ENCODE data around the gene HS6ST1.

Gene HS6ST1

DNA sequence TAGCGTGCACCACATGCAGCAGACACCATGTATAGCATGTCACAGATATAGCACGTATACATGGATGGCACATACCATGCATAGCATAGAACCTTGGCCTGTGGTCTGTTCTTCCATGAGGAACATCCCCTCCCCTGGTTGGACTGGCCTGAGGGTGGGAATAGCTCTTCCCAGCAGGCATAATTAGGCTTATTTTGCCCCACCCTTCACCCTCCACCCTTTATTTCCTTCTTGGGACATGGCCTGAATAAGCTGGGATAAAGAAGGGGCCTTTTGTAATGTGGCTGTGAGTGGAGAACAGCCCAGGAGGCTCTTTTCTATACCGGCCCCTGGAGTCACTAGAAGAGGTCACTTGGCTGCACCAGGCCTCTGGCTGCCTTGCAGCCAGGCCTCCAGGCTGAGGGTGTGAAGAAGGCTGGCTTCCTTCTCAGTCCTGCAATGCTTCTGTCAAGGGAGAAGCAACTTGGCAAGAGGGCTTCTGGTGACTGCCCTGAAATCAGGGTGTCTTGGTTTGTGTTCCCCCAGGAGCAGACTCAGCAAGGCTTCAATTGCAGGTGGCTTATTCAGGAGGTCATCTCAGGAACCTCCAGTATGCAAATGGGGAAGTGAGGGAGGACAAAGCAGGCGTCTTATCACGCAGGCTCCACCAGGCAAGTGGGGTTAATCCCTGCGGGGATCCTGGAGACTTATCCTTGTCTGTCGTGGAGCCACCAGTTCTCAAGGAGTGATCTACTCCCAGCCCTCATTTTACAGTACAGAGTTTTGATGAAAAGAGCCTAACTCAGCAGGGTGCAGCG is 68.2 kb downstream of the HS6ST1 start:
- Histone ChIP-seq H3K4me2 (ENCODE audit: low read length) (no peak overlapping the region), H3K36me3 (ENCODE audit: control insufficient read depth, insufficient read depth, low read length) (no peaks in the 10 kb centered on the region), H3K4me1 (no peaks in the 10 kb centered on the region), H3K79me2 (no peaks in the 10 kb centered on the region), H2AFZ (no peak overlapping the region), H3K27me3 (ENCODE audit: control insufficient read depth, insufficient read depth, low read length) (no peaks in the 10 kb centered on the region), H3K4me3 (ENCODE audit: low read depth, low read length) (no peak overlapping the region), H3K9me3 (ENCODE audit: control insufficient read depth, low read length) (no peaks in the 10 kb centered on the region), H3K27ac (no peak overlapping the region), H3K9ac (no peak overlapping the region)
- TF ChIP-seq, protein P1, sequence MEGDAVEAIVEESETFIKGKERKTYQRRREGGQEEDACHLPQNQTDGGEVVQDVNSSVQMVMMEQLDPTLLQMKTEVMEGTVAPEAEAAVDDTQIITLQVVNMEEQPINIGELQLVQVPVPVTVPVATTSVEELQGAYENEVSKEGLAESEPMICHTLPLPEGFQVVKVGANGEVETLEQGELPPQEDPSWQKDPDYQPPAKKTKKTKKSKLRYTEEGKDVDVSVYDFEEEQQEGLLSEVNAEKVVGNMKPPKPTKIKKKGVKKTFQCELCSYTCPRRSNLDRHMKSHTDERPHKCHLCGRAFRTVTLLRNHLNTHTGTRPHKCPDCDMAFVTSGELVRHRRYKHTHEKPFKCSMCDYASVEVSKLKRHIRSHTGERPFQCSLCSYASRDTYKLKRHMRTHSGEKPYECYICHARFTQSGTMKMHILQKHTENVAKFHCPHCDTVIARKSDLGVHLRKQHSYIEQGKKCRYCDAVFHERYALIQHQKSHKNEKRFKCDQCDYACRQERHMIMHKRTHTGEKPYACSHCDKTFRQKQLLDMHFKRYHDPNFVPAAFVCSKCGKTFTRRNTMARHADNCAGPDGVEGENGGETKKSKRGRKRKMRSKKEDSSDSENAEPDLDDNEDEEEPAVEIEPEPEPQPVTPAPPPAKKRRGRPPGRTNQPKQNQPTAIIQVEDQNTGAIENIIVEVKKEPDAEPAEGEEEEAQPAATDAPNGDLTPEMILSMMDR (IDR thresholded peaks at IDR 0.05) = no peak

DNA sequence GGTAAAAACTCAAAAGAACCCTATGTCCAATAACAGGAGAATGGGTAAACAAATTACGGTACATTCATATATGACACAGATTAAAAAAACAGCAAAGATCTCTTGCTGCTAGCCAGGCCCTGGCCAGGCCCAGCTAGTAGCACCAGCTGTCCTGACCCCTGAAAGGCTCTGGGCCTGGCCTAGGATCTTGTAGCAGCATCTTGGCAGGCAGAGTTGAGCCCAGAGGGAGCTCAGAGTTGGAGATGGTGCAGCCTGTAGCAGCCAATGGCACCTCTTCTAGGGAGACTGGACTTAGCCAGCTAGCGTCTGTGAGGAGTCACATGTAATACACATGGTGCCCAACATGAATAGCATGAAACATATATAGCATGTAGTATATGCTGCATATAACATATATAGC is 69.1 kb downstream of the HS6ST1 start:
- Histone ChIP-seq H3K27me3 (ENCODE audit: control insufficient read depth, insufficient read depth, low read length) (no peaks in the 10 kb centered on the region), H3K36me3 (ENCODE audit: control insufficient read depth, insufficient read depth, low read length) (no peaks in the 10 kb centered on the region), H3K79me2 (no peaks in the 10 kb centered on the region), H3K4me2 (ENCODE audit: low read length) (no peak overlapping the region), H3K9ac (no peak overlapping the region), H3K4me3 (ENCODE audit: low read depth, low read length) (no peak overlapping the region), H3K27ac (no peak overlapping the region), H2AFZ (no peak overlapping the region), H3K9me3 (ENCODE audit: control insufficient read depth, low read length) (no peaks in the 10 kb centered on the region), H3K4me1 (no peaks in the 10 kb centered on the region)
- TF ChIP-seq, protein P1 (IDR thresholded peaks at IDR 0.05) = no peak

DNA sequence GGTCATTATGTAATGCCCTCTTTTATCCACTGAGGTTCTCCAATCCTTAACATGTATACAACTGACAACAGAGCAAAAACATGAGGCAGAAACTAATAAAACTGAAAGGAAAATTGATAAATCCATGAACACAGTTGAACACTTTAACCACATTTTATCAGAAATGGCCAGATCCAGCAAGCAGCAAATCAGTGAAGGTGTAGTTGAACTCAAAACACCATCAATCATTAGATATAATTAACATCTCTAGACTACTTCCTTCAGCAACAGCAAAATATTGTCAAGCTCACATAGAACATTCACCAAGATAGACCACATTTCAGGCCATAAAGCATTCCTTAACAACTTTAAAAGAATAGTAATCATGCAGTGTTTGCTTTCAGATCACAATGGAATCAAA is 72.9 kb downstream of the HS6ST1 start:
- no peak overlapping the region for H3K9ac ChIP-seq
- no peaks in the 10 kb centered on the region for H3K27me3 ChIP-seq (ENCODE audit: control insufficient read depth, insufficient read depth, low read length)
- H2AFZ ChIP-seq = no peak overlapping the region
- no peaks in the 10 kb centered on the region for H3K4me1 ChIP-seq
- H3K4me3 ChIP-seq (ENCODE audit: low read depth, low read length) = no peak overlapping the region
- H3K4me2 ChIP-seq (ENCODE audit: low read length) = no peak overlapping the region
- no peaks in the 10 kb centered on the region for H3K9me3 ChIP-seq (ENCODE audit: control insufficient read depth, low read length)
- no peaks in the 10 kb centered on the region for H3K36me3 ChIP-seq (ENCODE audit: control insufficient read depth, insufficient read depth, low read length)
- no peak overlapping the region for H3K27ac ChIP-seq
- H3K79me2 ChIP-seq = no peaks in the 10 kb centered on the region
- TF ChIP-seq, protein P1 (IDR thresholded peaks at IDR 0.05) = no peak

DNA sequence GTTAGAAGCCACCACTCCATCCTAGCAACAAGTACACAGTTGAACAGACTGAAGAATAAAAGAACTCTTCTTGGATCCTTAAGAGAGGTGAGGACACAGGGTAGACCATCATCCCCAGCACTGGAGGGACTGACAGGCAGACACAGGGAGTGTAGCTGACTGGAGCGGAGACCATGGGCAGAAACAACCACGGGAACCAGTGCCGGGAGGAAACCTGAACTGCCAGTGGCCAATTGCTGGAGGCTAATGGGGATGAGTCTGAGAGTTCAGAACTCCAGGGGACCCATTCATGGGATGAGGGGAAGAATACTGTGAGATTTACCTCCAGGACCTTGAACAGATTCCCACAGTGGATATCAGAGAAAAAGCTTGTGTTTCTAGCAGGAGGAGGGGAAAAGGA is 76.8 kb downstream of the HS6ST1 start:
- Histone ChIP-seq H2AFZ (no peak overlapping the region), H3K27ac (no peak overlapping the region), H3K36me3 (ENCODE audit: control insufficient read depth, insufficient read depth, low read length) (no peaks in the 10 kb centered on the region), H3K27me3 (ENCODE audit: control insufficient read depth, insufficient read depth, low read length) (no peaks in the 10 kb centered on the region), H3K4me3 (ENCODE audit: low read depth, low read length) (no peak overlapping the region), H3K9ac (no peak overlapping the region), H3K4me1 (no peaks in the 10 kb centered on the region), H3K4me2 (ENCODE audit: low read length) (no peak overlapping the region), H3K9me3 (ENCODE audit: control insufficient read depth, low read length) (no peaks in the 10 kb centered on the region), H3K79me2 (no peaks in the 10 kb centered on the region)
- TF ChIP-seq, protein P1 (IDR thresholded peaks at IDR 0.05) = no peak
